Activated naive CD8-positive, alpha-beta T cell (primary cell): ENCODE measurements around the gene HOMER1.

ENCODE experiments used
- H3K27ac Mint-ChIP-seq: one replicate; pipeline ENCODE4 v1.8.0; 2021; ENCODE audit warnings: mixed read lengths
- H3K27me3 Mint-ChIP-seq: one replicate; pipeline ENCODE4 v1.8.0; 2021; ENCODE audit warnings: mixed read lengths
- H3K36me3 Mint-ChIP-seq: one replicate; pipeline ENCODE4 v1.8.0; 2021; ENCODE audit warnings: mixed read lengths
- H3K4me1 Mint-ChIP-seq: one replicate; pipeline ENCODE4 v1.8.0; 2021; ENCODE audit warnings: low read depth, mixed read lengths
- H3K4me3 Mint-ChIP-seq: one replicate; pipeline ENCODE4 v1.8.0; 2021; ENCODE audit warnings: mild to moderate bottlenecking, mixed read lengths
- H3K9me3 Mint-ChIP-seq: one replicate; pipeline ENCODE4 v1.8.0; 2021; ENCODE audit warnings: low read depth, mixed read lengths

HOMER1 gene

GRCh38 chr5:79508794-79509193 is 5.1 kb downstream of the HOMER1 start:
- H3K9me3 Mint-ChIP-seq = no peaks in the 10 kb centered on the region
- H3K27me3 Mint-ChIP-seq = peaks cover 7% of the 10 kb centered on the region

GRCh38 chr5:79508354-79508753 is 5.6 kb downstream of the HOMER1 start:
- Mint-ChIP-seq H3K9me3 (no peaks in the 10 kb centered on the region), H3K4me3 (no peak overlapping the region), H3K4me1 (peaks cover 41% of the 10 kb centered on the region), H3K36me3 (peaks cover 6% of the 10 kb centered on the region), H3K27me3 (peaks cover 8% of the 10 kb centered on the region), H3K27ac (no peak overlapping the region)

More at GRCh38 chr5:79508794-79509193, 5.1 kb downstream of the HOMER1 start:
- Mint-ChIP-seq H3K4me1 (peaks cover 41% of the 10 kb centered on the region), H3K4me3 (no peak overlapping the region), H3K27ac (no peak overlapping the region), H3K36me3 (peaks cover 6% of the 10 kb centered on the region)

GRCh38 chr5:79507251-79508205 is 6.4 kb downstream of the HOMER1 start:
- Mint-ChIP-seq H3K4me3 (no peak overlapping the region), H3K27ac (no peak overlapping the region), H3K4me1 (peaks cover 38% of the 10 kb centered on the region), H3K9me3 (no peaks in the 10 kb centered on the region), H3K27me3 (peaks cover 6% of the 10 kb centered on the region), H3K36me3 (peaks cover 6% of the 10 kb centered on the region)

- no peaks in the 10 kb centered on the region for H3K9me3 Mint-ChIP-seq
- peaks cover 3% of the 10 kb centered on the region for H3K36me3 Mint-ChIP-seq
- H3K27ac Mint-ChIP-seq = no peak overlapping the region
- H3K4me1 Mint-ChIP-seq = peaks cover 22% of the 10 kb centered on the region
- peaks cover 1% of the 10 kb centered on the region for H3K27me3 Mint-ChIP-seq
- no peak overlapping the region for H3K4me3 Mint-ChIP-seq
Measured at GRCh38 chr5:79505138-79505537, 8.8 kb downstream of the HOMER1 start.

- peaks cover 3% of the 10 kb centered on the region for H3K36me3 Mint-ChIP-seq
- H3K27ac Mint-ChIP-seq = no peak overlapping the region
- no peaks in the 10 kb centered on the region for H3K9me3 Mint-ChIP-seq
- H3K4me1 Mint-ChIP-seq = peaks cover 17% of the 10 kb centered on the region
- peaks cover 1% of the 10 kb centered on the region for H3K27me3 Mint-ChIP-seq
- H3K4me3 Mint-ChIP-seq = no peak overlapping the region
Measured at GRCh38 chr5:79503794-79504495, 10.0 kb downstream of the HOMER1 start.

GRCh38 chr5:79499640-79500273 is 14.2 kb downstream of the HOMER1 start:
- H3K4me3 Mint-ChIP-seq = no peak overlapping the region
- peaks cover 4% of the 10 kb centered on the region for H3K36me3 Mint-ChIP-seq
- no peaks in the 10 kb centered on the region for H3K9me3 Mint-ChIP-seq
- peaks cover 8% of the 10 kb centered on the region for H3K4me1 Mint-ChIP-seq
- H3K27ac Mint-ChIP-seq = no peak overlapping the region
- H3K27me3 Mint-ChIP-seq = peaks cover 1% of the 10 kb centered on the region

- Mint-ChIP-seq H3K9me3 (no peaks in the 10 kb centered on the region), H3K4me3 (no peak overlapping the region), H3K4me1 (peaks cover 7% of the 10 kb centered on the region), H3K27me3 (no peaks in the 10 kb centered on the region), H3K36me3 (peaks cover 4% of the 10 kb centered on the region), H3K27ac (no peak overlapping the region)
Measured at GRCh38 chr5:79495311-79495710, 18.6 kb downstream of the HOMER1 start.

- Mint-ChIP-seq H3K27ac (no peak overlapping the region), H3K27me3 (no peaks in the 10 kb centered on the region), H3K4me3 (no peak overlapping the region), H3K4me1 (no peaks in the 10 kb centered on the region), H3K9me3 (no peaks in the 10 kb centered on the region), H3K36me3 (peaks cover 4% of the 10 kb centered on the region)
Measured at GRCh38 chr5:79493596-79494345, 20.2 kb downstream of the HOMER1 start.

- Mint-ChIP-seq H3K4me3 (no peak overlapping the region), H3K27ac (no peak overlapping the region), H3K9me3 (no peaks in the 10 kb centered on the region), H3K36me3 (peaks cover 4% of the 10 kb centered on the region), H3K27me3 (no peaks in the 10 kb centered on the region), H3K4me1 (no peaks in the 10 kb centered on the region)
Measured at GRCh38 chr5:79491690-79492317, 22.1 kb downstream of the HOMER1 start.

- Mint-ChIP-seq H3K4me1 (no peaks in the 10 kb centered on the region), H3K27me3 (no peaks in the 10 kb centered on the region), H3K4me3 (no peak overlapping the region), H3K27ac (no peak overlapping the region), H3K36me3 (peaks cover under 1% of the 10 kb centered on the region), H3K9me3 (no peaks in the 10 kb centered on the region)
Measured at GRCh38 chr5:79490323-79490936, 23.5 kb downstream of the HOMER1 start.

- Mint-ChIP-seq H3K4me3 (no peak overlapping the region), H3K36me3 (no peaks in the 10 kb centered on the region), H3K4me1 (no peaks in the 10 kb centered on the region), H3K27ac (no peak overlapping the region), H3K9me3 (no peaks in the 10 kb centered on the region), H3K27me3 (no peaks in the 10 kb centered on the region)
Measured at GRCh38 chr5:79489773-79490172, 24.2 kb downstream of the HOMER1 start.

GRCh38 chr5:79488775-79489174 is 25.2 kb downstream of the HOMER1 start:
- Mint-ChIP-seq H3K4me1 (no peaks in the 10 kb centered on the region), H3K36me3 (no peaks in the 10 kb centered on the region), H3K27ac (no peak overlapping the region), H3K27me3 (no peaks in the 10 kb centered on the region), H3K4me3 (no peak overlapping the region), H3K9me3 (no peaks in the 10 kb centered on the region)

GRCh38 chr5:79488058-79488457 is 25.9 kb downstream of the HOMER1 start:
- Mint-ChIP-seq H3K36me3 (no peaks in the 10 kb centered on the region), H3K4me3 (no peak overlapping the region), H3K9me3 (no peaks in the 10 kb centered on the region), H3K27me3 (no peaks in the 10 kb centered on the region), H3K27ac (no peak overlapping the region), H3K4me1 (no peaks in the 10 kb centered on the region)

GRCh38 chr5:79487251-79487650 is 26.7 kb downstream of the HOMER1 start:
- Mint-ChIP-seq H3K27ac (no peak overlapping the region), H3K4me3 (no peak overlapping the region), H3K9me3 (no peaks in the 10 kb centered on the region), H3K36me3 (no peaks in the 10 kb centered on the region), H3K27me3 (no peaks in the 10 kb centered on the region), H3K4me1 (no peaks in the 10 kb centered on the region)
